Hepatocyte (in vitro differentiated cells): Measurements from ENCODE around the gene PMCH. TPM values are rescaled to one million over a fixed set of nuclear protein-coding genes. Genes with fewer than 3 reads are reported as not detected.

ENCODE experiments used
- DNase-seq: peaks from one replicate; pipeline ENCODE4 v3.0.0-alpha.2; 2016; ENCODE audit warnings: low spot score
- H2AFZ ChIP-seq: fragments of 200-600 bp; sonication (generic); 2 replicates; pipeline ENCODE4 v1.6.0; 2016; ENCODE audit warnings: antibody characterized with exemption, mild to moderate bottlenecking
- H3K27ac ChIP-seq: fragments of 200-600 bp; sonication (generic); 2 replicates; pipeline ENCODE4 v1.5.1; 2016; ENCODE audit warnings: mild to moderate bottlenecking
- H3K27me3 ChIP-seq: fragments of 200-600 bp; sonication (generic); 2 replicates; pipeline ENCODE4 v1.6.1; 2016
- H3K36me3 ChIP-seq: fragments of 200-600 bp; sonication (generic); replicated peaks from 2 replicates; pipeline ENCODE4 v1.5.1; 2016; ENCODE audit warnings: low read depth; ENCODE audit not compliant: insufficient read depth
- H3K4me1 ChIP-seq: fragments of 200-600 bp; sonication (generic); 2 replicates; pipeline ENCODE4 v1.5.1; 2016; ENCODE audit warnings: mild to moderate bottlenecking, moderate library complexity; ENCODE audit not compliant: insufficient read depth
- H3K4me2 ChIP-seq: fragments of 200-600 bp; sonication (generic); 2 replicates; pipeline ENCODE4 v1.6.0; 2016
- H3K4me3 ChIP-seq: fragments of 200-600 bp; sonication (generic); 2 replicates; pipeline ENCODE4 v1.5.1; 2016; ENCODE audit warnings: mild to moderate bottlenecking
- H3K79me2 ChIP-seq: fragments of 200-600 bp; sonication (generic); 2 replicates; pipeline ENCODE4 v1.6.0; 2017; ENCODE audit warnings: mild to moderate bottlenecking
- H3K9me2 ChIP-seq: fragments of 200-600 bp; sonication (generic); replicated peaks from 2 replicates; pipeline ENCODE4 v1.6.0; 2017; ENCODE audit warnings: mild to moderate bottlenecking; ENCODE audit not compliant: insufficient read depth
- H3K9me3 ChIP-seq: fragments of 200-600 bp; sonication (generic); 2 replicates; pipeline ENCODE4 v1.5.1; 2016; ENCODE audit warnings: low read depth, mild to moderate bottlenecking
- H4K20me1 ChIP-seq: fragments of 200-600 bp; sonication (generic); 2 replicates; pipeline ENCODE4 v1.6.0; 2016; ENCODE audit warnings: mild to moderate bottlenecking; ENCODE audit not compliant: insufficient read depth, poor library complexity, severe bottlenecking
- EZH2 ChIP-seq: fragments of 200-600 bp; sonication (generic); IDR thresholded peaks from 2 replicates; pipeline ENCODE4 v1.6.1; 2016; ENCODE audit warnings: antibody characterized with exemption, mild to moderate bottlenecking, borderline replicate concordance
- EZH2phosphoT487 ChIP-seq: fragments of 200-600 bp; sonication (generic); IDR thresholded peaks from one replicate; pipeline ENCODE4 v1.6.1; 2018; ENCODE audit warnings: antibody characterized with exemption, mild to moderate bottlenecking, low read depth, moderate library complexity; ENCODE audit not compliant: unreplicated experiment, severe bottlenecking
- WGBS: methylation state at CpG from one replicate; pipeline ENCODE4 v1.1.6; 2016; ENCODE audit warnings: low lambda C conversion rate; ENCODE audit errors: missing lambda C conversion rate; 5-methylcytosine and 5-hydroxymethylcytosine counted together
- polyA plus RNA-seq: library from polyadenylated mRNA; unstranded; fragments of >200 nt; fragmentation: Nextera tagmentation; extraction: Ambion mirVana; gene quantifications from 2 replicates; pipeline ENCODE4 v1.2.1, GENCODE V29; 2016
- total RNA-seq: library from RNA; depleted of rRNA; stranded (reverse); fragments of >200 nt; gene quantifications from 2 replicates; pipeline ENCODE4 v1.2.3, GENCODE V29; 2014
- TF ChIP-seq, protein P1 (sequence below): fragments of 200-600 bp; sonication (generic); IDR thresholded peaks from 2 replicates; pipeline ENCODE4 v1.5.1; 2016; ENCODE audit warnings: antibody characterized with exemption, mild to moderate bottlenecking; ENCODE audit not compliant: poor library complexity

PMCH gene
- total and polyA plus RNA-seq, 2 experiments from 2014 or later: not detected

DNA sequence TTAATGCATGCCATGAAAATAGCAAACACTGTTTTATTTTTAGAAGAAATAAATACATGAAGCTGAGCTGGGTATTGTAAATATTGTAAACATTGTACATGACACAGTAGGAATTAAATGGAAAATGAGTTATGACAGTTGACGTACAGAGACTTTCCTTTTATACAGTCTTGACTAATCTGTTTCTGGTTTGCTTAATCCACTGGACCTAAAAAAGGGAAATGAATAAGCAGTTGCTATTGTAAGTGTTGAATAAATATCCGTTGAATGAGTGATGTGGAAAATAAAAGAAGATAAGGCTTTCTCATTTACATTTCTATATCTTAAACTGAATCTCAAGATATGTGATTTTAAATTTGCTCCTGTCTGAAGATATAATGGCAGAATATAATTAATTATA, 15.0 kb downstream of the PMCH start:
- no peak for DNase-seq

DNA sequence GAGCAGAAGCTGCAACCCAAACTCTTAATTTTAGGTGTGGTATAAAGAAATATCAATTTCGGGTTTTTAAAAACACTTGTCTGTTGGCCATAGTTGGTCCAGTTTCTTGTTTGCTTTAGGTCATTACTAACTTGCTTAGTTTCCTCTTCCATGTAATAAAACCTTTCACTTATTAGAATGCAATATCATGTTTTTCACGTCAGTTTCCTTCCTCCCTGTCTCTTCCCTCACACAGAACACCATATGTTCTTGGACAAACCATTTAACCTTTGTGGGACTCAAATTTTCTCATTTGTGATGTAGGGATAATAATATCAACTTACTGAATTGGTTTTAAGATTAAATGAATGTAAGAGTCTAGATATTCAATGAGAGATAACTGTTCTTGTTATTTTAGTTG, 22.9 kb downstream of the PMCH start:
- H4K20me1 ChIP-seq: no peaks in the 10 kb centered on the region
- H3K36me3 ChIP-seq: no peaks in the 10 kb centered on the region
- TF ChIP-seq EZH2 (no peak), EZH2phosphoT487 (no peak)
- TF ChIP-seq, protein P1, sequence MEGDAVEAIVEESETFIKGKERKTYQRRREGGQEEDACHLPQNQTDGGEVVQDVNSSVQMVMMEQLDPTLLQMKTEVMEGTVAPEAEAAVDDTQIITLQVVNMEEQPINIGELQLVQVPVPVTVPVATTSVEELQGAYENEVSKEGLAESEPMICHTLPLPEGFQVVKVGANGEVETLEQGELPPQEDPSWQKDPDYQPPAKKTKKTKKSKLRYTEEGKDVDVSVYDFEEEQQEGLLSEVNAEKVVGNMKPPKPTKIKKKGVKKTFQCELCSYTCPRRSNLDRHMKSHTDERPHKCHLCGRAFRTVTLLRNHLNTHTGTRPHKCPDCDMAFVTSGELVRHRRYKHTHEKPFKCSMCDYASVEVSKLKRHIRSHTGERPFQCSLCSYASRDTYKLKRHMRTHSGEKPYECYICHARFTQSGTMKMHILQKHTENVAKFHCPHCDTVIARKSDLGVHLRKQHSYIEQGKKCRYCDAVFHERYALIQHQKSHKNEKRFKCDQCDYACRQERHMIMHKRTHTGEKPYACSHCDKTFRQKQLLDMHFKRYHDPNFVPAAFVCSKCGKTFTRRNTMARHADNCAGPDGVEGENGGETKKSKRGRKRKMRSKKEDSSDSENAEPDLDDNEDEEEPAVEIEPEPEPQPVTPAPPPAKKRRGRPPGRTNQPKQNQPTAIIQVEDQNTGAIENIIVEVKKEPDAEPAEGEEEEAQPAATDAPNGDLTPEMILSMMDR: no peak
- H3K9me3 ChIP-seq: no peaks in the 10 kb centered on the region
- no peak overlapping the region for H3K27ac ChIP-seq
- no peak overlapping the region for H3K4me2 ChIP-seq
- H3K9me2 ChIP-seq: no peaks in the 10 kb centered on the region
- DNase-seq: no peak
- 98% methylated on average over 2 of the region's 2 CpGs for WGBS
- no peak overlapping the region for H2AFZ ChIP-seq
- H3K27me3 ChIP-seq: no peaks in the 10 kb centered on the region
- no peak overlapping the region for H3K4me3 ChIP-seq
- H3K4me1 ChIP-seq: no peaks in the 10 kb centered on the region
- H3K79me2 ChIP-seq: no peaks in the 10 kb centered on the region

More for the DNA sequence above, 15.0 kb downstream of the PMCH start:
- H3K27ac ChIP-seq: no peak overlapping the region
- TF ChIP-seq, protein P1: no peak
- TF ChIP-seq EZH2phosphoT487 (no peak), EZH2 (no peak)
- no peaks in the 10 kb centered on the region for H3K9me2 ChIP-seq
- H3K4me2 ChIP-seq: no peak overlapping the region
- H3K36me3 ChIP-seq: no peaks in the 10 kb centered on the region
- 78% methylated on average over 2 of the region's 2 CpGs for WGBS
- no peaks in the 10 kb centered on the region for H3K9me3 ChIP-seq
- no peak overlapping the region for H2AFZ ChIP-seq
- no peaks in the 10 kb centered on the region for H3K27me3 ChIP-seq
- no peaks in the 10 kb centered on the region for H3K79me2 ChIP-seq
- no peak overlapping the region for H3K4me3 ChIP-seq
- H3K4me1 ChIP-seq: no peaks in the 10 kb centered on the region
- H4K20me1 ChIP-seq: no peaks in the 10 kb centered on the region

DNA sequence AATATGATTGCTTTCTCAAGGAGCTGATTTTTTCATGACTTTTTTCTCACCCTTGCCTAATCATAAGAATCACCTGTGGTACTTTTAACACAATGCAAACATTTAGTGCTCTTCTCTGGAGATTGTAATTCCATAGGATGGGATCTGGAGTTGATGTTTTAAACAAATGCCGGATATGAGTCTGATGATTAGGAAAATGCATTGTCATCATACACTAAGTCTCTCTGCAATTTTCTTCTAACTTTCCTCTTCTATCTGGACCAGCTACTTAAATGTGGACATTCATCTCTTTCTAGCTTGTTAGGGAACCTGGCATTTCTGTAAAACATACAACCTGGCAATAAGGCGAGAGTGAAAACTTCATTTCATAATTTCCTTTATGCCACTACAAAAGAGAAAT, 23.5 kb downstream of the PMCH start:
- H3K27ac ChIP-seq: no peak overlapping the region
- no peaks in the 10 kb centered on the region for H3K9me3 ChIP-seq
- H3K4me2 ChIP-seq: no peak overlapping the region
- H4K20me1 ChIP-seq: no peaks in the 10 kb centered on the region
- H3K27me3 ChIP-seq: no peaks in the 10 kb centered on the region
- DNase-seq: no peak
- TF ChIP-seq, protein P1: no peak
- no peak for TF ChIP-seq EZH2phosphoT487
- 92% methylated on average over 2 of the region's 2 CpGs for WGBS
- H3K36me3 ChIP-seq: no peaks in the 10 kb centered on the region
- H2AFZ ChIP-seq: no peak overlapping the region
- H3K4me3 ChIP-seq: no peak overlapping the region
- H3K79me2 ChIP-seq: no peaks in the 10 kb centered on the region
- H3K4me1 ChIP-seq: no peaks in the 10 kb centered on the region
- H3K9me2 ChIP-seq: no peaks in the 10 kb centered on the region

DNA sequence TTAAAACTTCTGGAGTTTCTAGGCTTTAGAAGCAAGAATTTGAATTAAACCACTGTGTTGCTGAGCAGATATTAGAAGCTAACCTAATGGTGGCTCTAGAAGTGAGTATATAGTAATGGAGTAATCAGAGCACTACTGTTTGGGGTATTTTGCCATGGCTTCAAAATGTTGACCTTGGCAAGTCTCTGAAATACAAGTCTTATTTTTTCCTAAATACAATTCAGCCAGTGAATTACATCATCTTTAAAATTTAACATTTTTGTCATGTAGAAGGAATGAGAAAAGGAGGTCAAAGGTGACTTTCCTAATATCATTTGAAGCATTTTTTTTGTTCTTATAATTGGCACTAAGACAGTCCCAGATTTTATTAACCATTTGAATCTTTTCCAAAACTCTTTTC, 25.2 kb downstream of the PMCH start:
- no peaks in the 10 kb centered on the region for H3K9me2 ChIP-seq
- TF ChIP-seq, protein P1: no peak
- TF ChIP-seq EZH2: no peak
- TF ChIP-seq EZH2phosphoT487: no peak
- no peak overlapping the region for H3K4me3 ChIP-seq
- no peak for DNase-seq
- no peaks in the 10 kb centered on the region for H3K9me3 ChIP-seq
- no peak overlapping the region for H3K27ac ChIP-seq
- H3K4me1 ChIP-seq: no peaks in the 10 kb centered on the region
- H2AFZ ChIP-seq: no peak overlapping the region
- H4K20me1 ChIP-seq: no peaks in the 10 kb centered on the region
- H3K27me3 ChIP-seq: no peaks in the 10 kb centered on the region
- H3K36me3 ChIP-seq: no peaks in the 10 kb centered on the region
- no peak overlapping the region for H3K4me2 ChIP-seq
- no peaks in the 10 kb centered on the region for H3K79me2 ChIP-seq
